Peyer's patch (tissue), 4 donors: ENCODE results near the gene UNC5CL.

Experiments
- POLR2A ChIP-seq, 2 donors: fragments of 450-650 bp; IDR thresholded peaks; one replicate each; pipeline ENCODE4 v1.5.1; 2017; ENCODE audit warnings: antibody characterized with exemption in 2 of 2, mild to moderate bottlenecking in 2 of 2, moderate library complexity in 2 of 2
- TF ChIP-seq, protein P1 (sequence below), 6 experiments: fragments of 450-650 bp in 4 of 6; fragments of 200-600 bp in 2 of 6; sonication (generic) in 1 of 6; IDR thresholded peaks; one replicate each; pipeline ENCODE4 v1.5.1; 2017 to 2019; ENCODE audit warnings: antibody characterized with exemption in 6 of 6, mild to moderate bottlenecking in 3 of 6, moderate library complexity in 1 of 6

DNA sequence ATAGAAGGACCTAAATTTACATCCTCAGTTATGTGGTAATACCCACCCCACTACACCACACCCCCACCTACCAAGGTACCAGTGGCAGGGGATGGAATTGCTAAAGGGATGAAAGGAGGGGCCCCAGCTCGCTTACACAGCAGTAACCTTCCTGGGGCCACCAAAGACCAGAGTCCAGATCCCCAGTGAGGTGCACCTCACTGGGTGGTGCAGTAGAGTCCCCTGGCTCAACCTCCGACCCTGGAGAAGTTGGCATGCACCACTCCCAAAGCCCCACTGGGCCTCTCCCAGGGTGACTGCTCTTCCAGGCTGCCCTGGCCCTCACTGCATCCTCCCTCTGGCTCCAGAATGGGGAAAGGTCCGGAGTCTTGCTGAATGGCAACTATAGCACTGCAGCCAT is 816 bp downstream of the UNC5CL start:
- TF ChIP-seq, protein P1, sequence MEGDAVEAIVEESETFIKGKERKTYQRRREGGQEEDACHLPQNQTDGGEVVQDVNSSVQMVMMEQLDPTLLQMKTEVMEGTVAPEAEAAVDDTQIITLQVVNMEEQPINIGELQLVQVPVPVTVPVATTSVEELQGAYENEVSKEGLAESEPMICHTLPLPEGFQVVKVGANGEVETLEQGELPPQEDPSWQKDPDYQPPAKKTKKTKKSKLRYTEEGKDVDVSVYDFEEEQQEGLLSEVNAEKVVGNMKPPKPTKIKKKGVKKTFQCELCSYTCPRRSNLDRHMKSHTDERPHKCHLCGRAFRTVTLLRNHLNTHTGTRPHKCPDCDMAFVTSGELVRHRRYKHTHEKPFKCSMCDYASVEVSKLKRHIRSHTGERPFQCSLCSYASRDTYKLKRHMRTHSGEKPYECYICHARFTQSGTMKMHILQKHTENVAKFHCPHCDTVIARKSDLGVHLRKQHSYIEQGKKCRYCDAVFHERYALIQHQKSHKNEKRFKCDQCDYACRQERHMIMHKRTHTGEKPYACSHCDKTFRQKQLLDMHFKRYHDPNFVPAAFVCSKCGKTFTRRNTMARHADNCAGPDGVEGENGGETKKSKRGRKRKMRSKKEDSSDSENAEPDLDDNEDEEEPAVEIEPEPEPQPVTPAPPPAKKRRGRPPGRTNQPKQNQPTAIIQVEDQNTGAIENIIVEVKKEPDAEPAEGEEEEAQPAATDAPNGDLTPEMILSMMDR (IDR thresholded peaks at IDR 0.05), result no peak
- TF ChIP-seq POLR2A (IDR thresholded peaks at IDR 0.05), result no peak
